KBM-7 (cell line): ENCODE results near the gene CSNK1A1.

Source experiments
- DNase-seq: peaks from one replicate; pipeline ENCODE4 v3.0.0-alpha.2; 2015
- in situ Hi-C: fragments of 300-500 bp; cut with MboI; formaldehyde crosslinking; loops from 2 replicates; pipeline ENCODE4 v1.14.3; 2020; ENCODE audit warnings: low sequenced_read_pairs, low pct_unique_long_range_greater_than_20kb, mixed read lengths

CSNK1A1 gene

GRCh38 chr5:149498724-149499336, 52.4 kb downstream of the CSNK1A1 start:
- in situ Hi-C loops, result no loop called here

GRCh38 chr5:149497357-149497756, 53.9 kb downstream of the CSNK1A1 start:
- no peak for DNase-seq
- in situ Hi-C loops, result no loop called here

More at GRCh38 chr5:149498724-149499336, 52.4 kb downstream of the CSNK1A1 start:
- no peak for DNase-seq

- no peak for DNase-seq
- in situ Hi-C loops, result no loop called here
These were observed 54.3 kb downstream of the CSNK1A1 start for GRCh38 chr5:149496917-149497316.

GRCh38 chr5:149496166-149496565, 55.1 kb downstream of the CSNK1A1 start:
- in situ Hi-C loops, result no loop called here
- no peak for DNase-seq

GRCh38 chr5:149495673-149496072, 55.6 kb downstream of the CSNK1A1 start:
- in situ Hi-C loops, result no loop called here

GRCh38 chr5:149493316-149493715, 57.9 kb downstream of the CSNK1A1 start:
- in situ Hi-C loops, result no loop called here

More at GRCh38 chr5:149495673-149496072, 55.6 kb downstream of the CSNK1A1 start:
- no peak for DNase-seq

GRCh38 chr5:149492781-149493180, 58.5 kb downstream of the CSNK1A1 start:
- no peak for DNase-seq
- in situ Hi-C loops, result no loop called here

More at GRCh38 chr5:149493316-149493715, 57.9 kb downstream of the CSNK1A1 start:
- DNase-seq, result no peak

- DNase-seq, result no peak
- in situ Hi-C loops, result no loop called here
These were observed 60.4 kb downstream of the CSNK1A1 start for GRCh38 chr5:149490599-149491485.

GRCh38 chr5:149489605-149490037, 61.6 kb downstream of the CSNK1A1 start:
- in situ Hi-C loops, result no loop called here
- DNase-seq, result no peak

- no peak for DNase-seq
- in situ Hi-C loops, result no loop called here
These were observed 62.5 kb downstream of the CSNK1A1 start for GRCh38 chr5:149488645-149489306.

GRCh38 chr5:149487672-149488071, 63.6 kb downstream of the CSNK1A1 start:
- in situ Hi-C loops, result no loop called here

GRCh38 chr5:149486726-149487635, 64.3 kb downstream of the CSNK1A1 start:
- no peak for DNase-seq
- in situ Hi-C loops, result no loop called here

More at GRCh38 chr5:149487672-149488071, 63.6 kb downstream of the CSNK1A1 start:
- DNase-seq, result no peak

GRCh38 chr5:149485655-149486615, 65.3 kb downstream of the CSNK1A1 start:
- no peak for DNase-seq
- in situ Hi-C loops, result no loop called here

GRCh38 chr5:149481485-149481884, 69.8 kb downstream of the CSNK1A1 start:
- no peak for DNase-seq
- in situ Hi-C loops, result no loop called here

- in situ Hi-C loops, result no loop called here
- no peak for DNase-seq
These were observed 72.5 kb downstream of the CSNK1A1 start for GRCh38 chr5:149478761-149479160.

GRCh38 chr5:149475777-149476176, 75.5 kb downstream of the CSNK1A1 start:
- in situ Hi-C loops, result no loop called here
- no peak for DNase-seq

- DNase-seq, result no peak
- in situ Hi-C loops, result no loop called here
These were observed 77.0 kb downstream of the CSNK1A1 start for GRCh38 chr5:149474198-149474597.

GRCh38 chr5:149473441-149473840, 77.8 kb downstream of the CSNK1A1 start:
- in situ Hi-C loops, result no loop called here
- DNase-seq, result no peak
